ENCODE results near the gene PITX1. TPM values are rescaled to one million over a fixed set of nuclear protein-coding genes. Genes with fewer than 3 reads are reported as not detected.
"Not testable (repeated sequence)": the region's sequence is repeated elsewhere in the genome, so short reads cannot be mapped to it uniquely, and the experiment has no call there.

Gene PITX1
- total RNA-seq, result under 1 TPM in 1 of 5 experiments, not detected in 4; 0.17 TPM
- polyA plus RNA-seq, result not detected
- total RNA-seq, result not detected

GRCh38 chr5:135033901-135034235 is at the start of gene PITX1:
TSS of gene PITX1 (minus strand) at chr5:135034228. CDS start at chr5:135033881, 347 bp downstream.
- peak within 1 kb of the TSS in 1 of 9 donors; percentile 82 for H3K27ac Mint-ChIP-seq
- intact Hi-C loops (cut with micrococcal nuclease), result loop anchor here (2.0 to 10.0 kb wide), 3 partner anchors 69 to 291 kb away; partner anchors contain the start of gene CATSPER3 (in 1 of the 2)
- no peaks in the 10 kb centered on the region for H3K9me3 ChIP-seq (ENCODE audit: control insufficient read depth in 2 of 3, low read length in 3 of 3)
- peaks cover 0 to 48% of the 10 kb centered on the region in 2 donors for H3K27me3 ChIP-seq (ENCODE audit: control insufficient read depth in 2 of 2, insufficient read depth in 2 of 2, low read length in 2 of 2)
- H3K36me3 ChIP-seq (ENCODE audit: control insufficient read depth in 2 of 3, insufficient read depth in 3 of 3, low read length in 3 of 3), result no peaks in the 10 kb centered on the region
- no peak within 1 kb of the TSS for H3K27ac ChIP-seq (ENCODE audit: low read depth, low read length)
- no peak for ATAC-seq
- H3K4me3 Mint-ChIP-seq, result peak within 1 kb of the TSS; percentile 80 to 93 (median 84)
- H3K4me3 ChIP-seq (ENCODE audit: low read length), result peak within 1 kb of the TSS; percentile 44
- H3K4me1 Mint-ChIP-seq, result peaks cover 28 to 59% (median 45%) of the 10 kb centered on the region in 7 donors
- H3K36me3 Mint-ChIP-seq, result peaks cover 0 to 5% (median 3%) of the 10 kb centered on the region in 5 donors
- ChIA-PET CTCF (no interaction called here), POLR2A (no interaction called here)
- H3K27me3 Mint-ChIP-seq, result peaks cover 79 to 86% (median 82%) of the 10 kb centered on the region in 5 donors
- H3K4me1 ChIP-seq (ENCODE audit: control insufficient read depth in 2 of 2, insufficient read depth in 2 of 2, low read length in 2 of 2), result peaks cover 0 to 14% of the 10 kb centered on the region in 2 donors
- H3K9me3 Mint-ChIP-seq, result peaks cover 0 to 10% (median 4%) of the 10 kb centered on the region in 11 donors
- no peak for DNase-seq

- DNase-seq; H3K27ac ChIP-seq (ENCODE audit: low read depth, low read length); H3K4me3 ChIP-seq (ENCODE audit: low read length); ATAC-seq; intact Hi-C loops (cut with micrococcal nuclease); H3K27me3 ChIP-seq (ENCODE audit: control insufficient read depth in 2 of 2, insufficient read depth in 2 of 2, low read length in 2 of 2); H3K9me3 ChIP-seq (ENCODE audit: control insufficient read depth in 2 of 3, low read length in 3 of 3); POLR2A ChIA-PET; H3K4me1 ChIP-seq (ENCODE audit: control insufficient read depth in 2 of 2, insufficient read depth in 2 of 2, low read length in 2 of 2); H3K36me3 Mint-ChIP-seq; H3K4me3 Mint-ChIP-seq; H3K4me1 Mint-ChIP-seq; H3K36me3 ChIP-seq (ENCODE audit: control insufficient read depth in 2 of 3, insufficient read depth in 3 of 3, low read length in 3 of 3): not testable (repeated sequence)
- CTCF ChIA-PET, result interaction anchor here (0.7 kb wide), 1 partner anchor 86 kb away, joined by 4 read pairs; no protein-coding TSS in a partner anchor
- peaks cover 0 to 25% (median 12%) of the 10 kb centered on the region in 11 donors for H3K9me3 Mint-ChIP-seq
- H3K27ac Mint-ChIP-seq, result peak overlapping the region in 1 of 9 donors; percentile 46
- H3K27me3 Mint-ChIP-seq, result peaks cover 4 to 30% (median 27%) of the 10 kb centered on the region in 5 donors
These were observed 49.3 kb upstream of the PITX1 start for GRCh38 chr5:135083334-135083733.

GRCh38 chr5:135081240-135081639 is 47.2 kb upstream of the PITX1 start:
- Mint-ChIP-seq H3K9me3 (peaks cover 0 to 25% (median 10%) of the 10 kb centered on the region in 11 donors), H3K27me3 (peaks cover 0 to 21% (median 12%) of the 10 kb centered on the region in 5 donors), H3K4me1 (no peaks in the 10 kb centered on the region), H3K27ac (no peak overlapping the region), H3K4me3 (no peak overlapping the region), H3K36me3 (no peaks in the 10 kb centered on the region)
- CTCF ChIA-PET, result no interaction called here
- intact Hi-C loops (cut with micrococcal nuclease), result no loop called here
- Histone ChIP-seq H3K36me3 (ENCODE audit: control insufficient read depth in 2 of 3, insufficient read depth in 3 of 3, low read length in 3 of 3) (no peaks in the 10 kb centered on the region), H3K27me3 (ENCODE audit: control insufficient read depth in 2 of 2, insufficient read depth in 2 of 2, low read length in 2 of 2) (peaks cover 0 to 3% of the 10 kb centered on the region in 2 donors), H3K4me3 (ENCODE audit: low read length) (no peak overlapping the region), H3K9me3 (ENCODE audit: control insufficient read depth in 2 of 3, low read length in 3 of 3) (no peaks in the 10 kb centered on the region), H3K27ac (ENCODE audit: low read depth, low read length) (no peak overlapping the region), H3K4me1 (ENCODE audit: control insufficient read depth in 2 of 2, insufficient read depth in 2 of 2, low read length in 2 of 2) (no peaks in the 10 kb centered on the region)
- DNase-seq (no peak), ATAC-seq (no peak)
- POLR2A ChIA-PET, result no interaction called here

- peaks cover 0 to 3% of the 10 kb centered on the region in 2 donors for H3K27me3 ChIP-seq (ENCODE audit: control insufficient read depth in 2 of 2, insufficient read depth in 2 of 2, low read length in 2 of 2)
- CTCF ChIA-PET, result interaction anchor here (0.5 kb wide), 1 partner anchor 991 kb away, joined by 3 read pairs; no protein-coding TSS in a partner anchor
- H3K36me3 ChIP-seq (ENCODE audit: control insufficient read depth in 2 of 3, insufficient read depth in 3 of 3, low read length in 3 of 3), result no peaks in the 10 kb centered on the region
- peaks cover 0 to 21% (median 12%) of the 10 kb centered on the region in 5 donors for H3K27me3 Mint-ChIP-seq
- no peaks in the 10 kb centered on the region for H3K36me3 Mint-ChIP-seq
- H3K27ac ChIP-seq (ENCODE audit: low read depth, low read length), result no peak overlapping the region
- intact Hi-C loops (cut with micrococcal nuclease), result no loop called here
- POLR2A ChIA-PET, result no interaction called here
- no peaks in the 10 kb centered on the region for H3K9me3 ChIP-seq (ENCODE audit: control insufficient read depth in 2 of 3, low read length in 3 of 3)
- DNase-seq, result no peak
- H3K4me1 ChIP-seq (ENCODE audit: control insufficient read depth in 2 of 2, insufficient read depth in 2 of 2, low read length in 2 of 2), result no peaks in the 10 kb centered on the region
- no peaks in the 10 kb centered on the region for H3K4me1 Mint-ChIP-seq
- H3K4me3 Mint-ChIP-seq, result no peak overlapping the region
- H3K4me3 ChIP-seq (ENCODE audit: low read length), result no peak overlapping the region
- H3K9me3 Mint-ChIP-seq, result peaks cover 0 to 25% (median 10%) of the 10 kb centered on the region in 11 donors
- H3K27ac Mint-ChIP-seq, result no peak overlapping the region
- no peak for ATAC-seq
These were observed 45.7 kb upstream of the PITX1 start for GRCh38 chr5:135079760-135080159.

- DNase-seq, result no peak
- no peak for ATAC-seq
- Mint-ChIP-seq H3K9me3 (peaks cover 0 to 24% (median 10%) of the 10 kb centered on the region in 11 donors), H3K27ac (no peak overlapping the region), H3K36me3 (no peaks in the 10 kb centered on the region), H3K4me1 (no peaks in the 10 kb centered on the region), H3K27me3 (peaks cover 0 to 20% (median 10%) of the 10 kb centered on the region in 5 donors), H3K4me3 (no peak overlapping the region)
- Histone ChIP-seq H3K27me3 (ENCODE audit: control insufficient read depth in 2 of 2, insufficient read depth in 2 of 2, low read length in 2 of 2) (peaks cover 0 to 3% of the 10 kb centered on the region in 2 donors), H3K4me3 (ENCODE audit: low read length) (no peak overlapping the region), H3K36me3 (ENCODE audit: control insufficient read depth in 2 of 3, insufficient read depth in 3 of 3, low read length in 3 of 3) (no peaks in the 10 kb centered on the region), H3K4me1 (ENCODE audit: control insufficient read depth in 2 of 2, insufficient read depth in 2 of 2, low read length in 2 of 2) (no peaks in the 10 kb centered on the region), H3K27ac (ENCODE audit: low read depth, low read length) (no peak overlapping the region), H3K9me3 (ENCODE audit: control insufficient read depth in 2 of 3, low read length in 3 of 3) (no peaks in the 10 kb centered on the region)
- CTCF ChIA-PET, result no interaction called here
- POLR2A ChIA-PET, result interaction anchor here (0.6 kb wide), 1 partner anchor 196 kb away, joined by 3 read pairs; no protein-coding TSS in a partner anchor
- intact Hi-C loops (cut with micrococcal nuclease), result no loop called here
These were observed 45.2 kb upstream of the PITX1 start for GRCh38 chr5:135079099-135079681.

GRCh38 chr5:135076801-135077200 is 42.8 kb upstream of the PITX1 start:
- no peak for ATAC-seq

GRCh38 chr5:135076051-135076491 is 42.0 kb upstream of the PITX1 start:
- ATAC-seq (no peak), DNase-seq (no peak)
- Mint-ChIP-seq H3K27ac (no peak overlapping the region), H3K4me3 (no peak overlapping the region), H3K36me3 (no peaks in the 10 kb centered on the region), H3K4me1 (no peaks in the 10 kb centered on the region), H3K9me3 (peaks cover 0 to 4% (median 0%) of the 10 kb centered on the region in 11 donors), H3K27me3 (peaks cover 0 to 21% (median 5%) of the 10 kb centered on the region in 5 donors)
- H3K36me3 ChIP-seq (ENCODE audit: control insufficient read depth in 2 of 3, insufficient read depth in 3 of 3, low read length in 3 of 3), result no peaks in the 10 kb centered on the region
- H3K9me3 ChIP-seq (ENCODE audit: control insufficient read depth in 2 of 3, low read length in 3 of 3), result no peaks in the 10 kb centered on the region
- H3K27ac ChIP-seq (ENCODE audit: low read depth, low read length), result no peak overlapping the region
- H3K4me3 ChIP-seq (ENCODE audit: low read length), result no peak overlapping the region
- ChIA-PET POLR2A (no interaction called here), CTCF (no interaction called here)
- intact Hi-C loops (cut with micrococcal nuclease), result no loop called here
- no peaks in the 10 kb centered on the region for H3K4me1 ChIP-seq (ENCODE audit: control insufficient read depth in 2 of 2, insufficient read depth in 2 of 2, low read length in 2 of 2)
- H3K27me3 ChIP-seq (ENCODE audit: control insufficient read depth in 2 of 2, insufficient read depth in 2 of 2, low read length in 2 of 2), result no peaks in the 10 kb centered on the region

More at GRCh38 chr5:135076801-135077200, 42.8 kb upstream of the PITX1 start:
- H3K36me3 ChIP-seq (ENCODE audit: control insufficient read depth in 2 of 3, insufficient read depth in 3 of 3, low read length in 3 of 3), result no peaks in the 10 kb centered on the region
- no peak for DNase-seq
- H3K4me1 Mint-ChIP-seq, result no peaks in the 10 kb centered on the region
- ChIA-PET CTCF (no interaction called here), POLR2A (no interaction called here)
- intact Hi-C loops (cut with micrococcal nuclease), result no loop called here
- H3K4me1 ChIP-seq (ENCODE audit: control insufficient read depth in 2 of 2, insufficient read depth in 2 of 2, low read length in 2 of 2), result no peaks in the 10 kb centered on the region
- H3K9me3 Mint-ChIP-seq, result peaks cover 0 to 12% (median 4%) of the 10 kb centered on the region in 11 donors
- no peaks in the 10 kb centered on the region for H3K36me3 Mint-ChIP-seq
- H3K27me3 Mint-ChIP-seq, result peaks cover 0 to 21% (median 6%) of the 10 kb centered on the region in 5 donors
- no peak overlapping the region for H3K4me3 ChIP-seq (ENCODE audit: low read length)
- no peak overlapping the region for H3K27ac Mint-ChIP-seq
- no peaks in the 10 kb centered on the region for H3K9me3 ChIP-seq (ENCODE audit: control insufficient read depth in 2 of 3, low read length in 3 of 3)
- H3K27ac ChIP-seq (ENCODE audit: low read depth, low read length), result no peak overlapping the region
- H3K27me3 ChIP-seq (ENCODE audit: control insufficient read depth in 2 of 2, insufficient read depth in 2 of 2, low read length in 2 of 2), result no peaks in the 10 kb centered on the region
- H3K4me3 Mint-ChIP-seq, result no peak overlapping the region

Measured in naive thymus-derived CD4-positive, alpha-beta T cell (primary cell).